SK-N-SH treated with all-trans-retinoic acid at 6 μM for 48 hours (cell line): ENCODE data around the gene POLR1D.

Experiments used
- CREB5 ChIP-seq: fragments of 250-450 bp; sonication (Bioruptor Pico); IDR thresholded peaks from 2 replicates; pipeline ENCODE4 v1.5.1; 2020; ENCODE audit warnings: low read depth, mild to moderate bottlenecking, moderate library complexity
- OSR1 ChIP-seq: fragments of 250-450 bp; sonication (Bioruptor Pico); IDR thresholded peaks from 2 replicates; pipeline ENCODE4 v1.8.0; 2022; ENCODE audit warnings: moderate library complexity, mild to moderate bottlenecking, inconsistent platforms
- PATZ1 ChIP-seq: fragments of 250-450 bp; sonication (Bioruptor Pico); IDR thresholded peaks from 2 replicates; pipeline ENCODE4 v1.8.0; 2020; ENCODE audit warnings: mild to moderate bottlenecking, moderate library complexity, borderline replicate concordance
- PPARA ChIP-seq: fragments of 250-450 bp; sonication (Bioruptor Pico); IDR thresholded peaks from 2 replicates; pipeline ENCODE4 v1.5.0; 2020; ENCODE audit warnings: mild to moderate bottlenecking, borderline replicate concordance
- RARB ChIP-seq: fragments of 250-450 bp; sonication (Bioruptor Pico); IDR thresholded peaks from 2 replicates; pipeline ENCODE4 v1.8.0; 2021; ENCODE audit warnings: mild to moderate bottlenecking, moderate library complexity
- ZC3H10 ChIP-seq: fragments of 250-450 bp; sonication (Bioruptor Pico); IDR thresholded peaks from 2 replicates; pipeline ENCODE4 v1.5.1; 2021; ENCODE audit warnings: mild to moderate bottlenecking, moderate library complexity

GRCh38 chr13:27578121-27579030 is 43.3 kb upstream of the POLR1D start:
- TF ChIP-seq CREB5 (CRISPR knock-in tag) (no peak), RARB (CRISPR knock-in tag) (no peak), ZC3H10 (CRISPR knock-in tag) (no peak), OSR1 (CRISPR knock-in tag) (no peak), PATZ1 (CRISPR knock-in tag) (no peak), PPARA (no peak)
